Loucy (cell line): ENCODE data around the gene NDUFS6.

Experiments used
- H2AFZ ChIP-seq: fragments of 200-600 bp; sonication (generic); 2 replicates; pipeline ENCODE4 v1.6.0; 2016; ENCODE audit warnings: antibody characterized with exemption, mild to moderate bottlenecking, low read length, moderate library complexity
- H3F3A ChIP-seq: fragments of 200-600 bp; 2 replicates; pipeline ENCODE4 v1.6.0; 2016; ENCODE audit warnings: antibody characterized with exemption, low read depth, mild to moderate bottlenecking
- H3K27me3 ChIP-seq: fragments of 200-600 bp; sonication (generic); 2 replicates; pipeline ENCODE4 v1.6.1; 2014; ENCODE audit warnings: low read length, mild to moderate bottlenecking; ENCODE audit not compliant: insufficient read depth, poor library complexity, severe bottlenecking
- H3K36me3 ChIP-seq: fragments of 200-600 bp; sonication (generic); 2 replicates; pipeline ENCODE4 v1.6.1; 2016; ENCODE audit warnings: low read length; ENCODE audit not compliant: insufficient read depth
- H3K4me1 ChIP-seq: fragments of 200-600 bp; sonication (generic); 2 replicates; pipeline ENCODE4 v1.5.1; 2014; ENCODE audit warnings: low read length, mild to moderate bottlenecking; ENCODE audit not compliant: insufficient read depth, poor library complexity, severe bottlenecking
- H3K4me2 ChIP-seq: fragments of 200-600 bp; sonication (generic); 2 replicates; pipeline ENCODE4 v1.6.0; 2014; ENCODE audit warnings: antibody characterized with exemption, low read length, low read depth, mild to moderate bottlenecking; ENCODE audit not compliant: poor library complexity, severe bottlenecking
- H3K4me3 ChIP-seq: fragments of 200-600 bp; sonication (generic); 2 replicates; pipeline ENCODE4 v1.5.1; 2014; ENCODE audit warnings: low read length, mild to moderate bottlenecking, mixed read lengths; ENCODE audit not compliant: poor library complexity, severe bottlenecking
- H3K79me2 ChIP-seq: fragments of 200-600 bp; sonication (generic); 2 replicates; pipeline ENCODE4 v1.6.1; 2014; ENCODE audit warnings: low read length; ENCODE audit not compliant: insufficient read depth
- H3K9ac ChIP-seq: fragments of 200-600 bp; sonication (generic); 2 replicates; pipeline ENCODE4 v1.6.0; 2014; ENCODE audit warnings: mild to moderate bottlenecking, low read depth, low read length, moderate library complexity; ENCODE audit not compliant: poor library complexity, severe bottlenecking
- H3K9me2 ChIP-seq: fragments of 200-600 bp; sonication (generic); replicated peaks from 2 replicates; pipeline ENCODE4 v1.6.1; 2016; ENCODE audit warnings: low read depth, low read length, mixed read lengths
- H3K9me3 ChIP-seq: fragments of 200-600 bp; sonication (generic); 2 replicates; pipeline ENCODE4 v1.6.1; 2014; ENCODE audit warnings: mild to moderate bottlenecking, antibody characterized with exemption, low read length, low read depth; ENCODE audit not compliant: insufficient read depth
- H4K20me1 ChIP-seq: fragments of 200-600 bp; sonication (generic); 2 replicates; pipeline ENCODE4 v1.6.0; 2014; ENCODE audit warnings: antibody characterized with exemption, low read length, mild to moderate bottlenecking; ENCODE audit not compliant: insufficient read depth, poor library complexity, severe bottlenecking
- CTCF ChIP-seq: fragments of 200-600 bp; sonication (generic); conservative IDR thresholded peaks from 2 replicates; pipeline ENCODE4 v1.5.1; 2014; ENCODE audit warnings: mild to moderate bottlenecking, antibody characterized with exemption, low read length
- EZH2phosphoT487 ChIP-seq: fragments of 200-600 bp; IDR thresholded peaks from 2 replicates; pipeline ENCODE4 v1.6.1; 2018; ENCODE audit warnings: antibody characterized with exemption, mild to moderate bottlenecking, moderate library complexity, borderline replicate concordance

Gene NDUFS6

GRCh38 chr5:1768283-1769000 lies 32.8 kb upstream of the NDUFS6 start:
- Histone ChIP-seq H4K20me1 (no peaks in the 10 kb centered on the region), H3K36me3 (no peaks in the 10 kb centered on the region), H3K9me3 (no peaks in the 10 kb centered on the region), H3K4me2 (no peak overlapping the region), H3K9me2 (no peaks in the 10 kb centered on the region), H3F3A (no peaks in the 10 kb centered on the region), H3K79me2 (no peaks in the 10 kb centered on the region), H3K4me3 (no peak overlapping the region), H3K27me3 (no peaks in the 10 kb centered on the region), H2AFZ (no peak overlapping the region), H3K4me1 (no peaks in the 10 kb centered on the region), H3K9ac (no peak overlapping the region)
- TF ChIP-seq CTCF (no peak), EZH2phosphoT487 (no peak)

DNA sequence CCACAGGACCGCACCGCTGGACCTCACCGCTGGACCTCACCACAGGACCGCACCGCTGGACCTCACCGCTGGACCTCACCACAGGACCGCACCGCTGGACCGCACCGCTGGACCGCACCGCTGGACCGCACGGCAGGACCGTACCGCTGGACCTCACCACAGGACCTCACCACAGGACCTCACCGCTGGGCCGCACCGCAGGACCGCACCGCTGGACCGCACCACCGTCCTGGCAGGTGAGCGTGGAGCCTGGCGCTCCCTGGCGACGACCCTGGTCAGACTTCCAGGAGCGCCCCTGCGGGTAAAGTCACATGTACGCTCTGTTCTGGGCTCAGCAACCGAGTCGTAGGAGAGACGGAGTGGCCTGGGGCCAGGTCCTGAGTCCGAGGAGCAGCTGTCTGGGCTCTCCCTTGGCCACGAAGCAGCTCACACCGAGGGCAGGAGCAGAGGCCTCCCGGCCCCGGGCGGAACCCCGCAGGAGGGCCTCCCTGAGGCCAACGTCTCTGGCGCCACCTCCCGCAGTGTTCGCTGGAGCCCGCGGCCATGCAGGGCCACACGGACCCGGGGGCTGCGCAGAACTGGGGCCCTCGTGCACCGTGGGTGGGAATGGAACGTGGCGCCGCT lies 32.1 kb upstream of the NDUFS6 start:
- no peak overlapping the region for H2AFZ ChIP-seq
- no peak overlapping the region for H3K4me3 ChIP-seq
- H3K9ac ChIP-seq = no peak overlapping the region
- no peaks in the 10 kb centered on the region for H3F3A ChIP-seq
- no peaks in the 10 kb centered on the region for H3K27me3 ChIP-seq
- H3K9me3 ChIP-seq = no peaks in the 10 kb centered on the region
- H4K20me1 ChIP-seq = no peaks in the 10 kb centered on the region
- H3K79me2 ChIP-seq = no peaks in the 10 kb centered on the region
- H3K9me2 ChIP-seq = no peaks in the 10 kb centered on the region
- no peak overlapping the region for H3K4me2 ChIP-seq
- H3K4me1 ChIP-seq = no peaks in the 10 kb centered on the region
- no peak for TF ChIP-seq EZH2phosphoT487
- no peak for TF ChIP-seq CTCF
- no peaks in the 10 kb centered on the region for H3K36me3 ChIP-seq

GRCh38 chr5:1769752-1770442 lies 31.3 kb upstream of the NDUFS6 start:
- TF ChIP-seq EZH2phosphoT487 (no peak), CTCF (no peak)
- no peaks in the 10 kb centered on the region for H3K27me3 ChIP-seq
- no peak overlapping the region for H2AFZ ChIP-seq
- no peaks in the 10 kb centered on the region for H3K9me3 ChIP-seq
- H3K9me2 ChIP-seq = no peaks in the 10 kb centered on the region
- no peaks in the 10 kb centered on the region for H3K79me2 ChIP-seq
- H3K9ac ChIP-seq = no peak overlapping the region
- no peaks in the 10 kb centered on the region for H4K20me1 ChIP-seq
- no peaks in the 10 kb centered on the region for H3K4me1 ChIP-seq
- H3K36me3 ChIP-seq = no peaks in the 10 kb centered on the region
- no peak overlapping the region for H3K4me3 ChIP-seq
- no peak overlapping the region for H3K4me2 ChIP-seq
- H3F3A ChIP-seq = no peaks in the 10 kb centered on the region
